NCI-H446 treated with DMSO at 0.1 percent for 48 hours (cell line): ENCODE data around the gene NLRP6.
A peak's percentile ranks its signal among the peaks of the same experiment; 100 is the strongest.
"Not testable (repeated sequence)": the region's sequence is repeated elsewhere in the genome, so short reads cannot be mapped to it uniquely, and the experiment has no call there.

ENCODE experiments used
- DNase-seq: peaks from one replicate; lab custom pipeline; 2025; lab: John Stamatoyannopoulos, UW

The NLRP6 gene

GRCh38 chr11:278001-278951 lies at the start of gene NLRP6:
TSS of gene NLRP6 (plus strand) at chr11:278407. CDS start at chr11:278570, 163 bp downstream.
- DNase-seq, result no peak

GRCh38 chr11:230431-230830 lies 47.8 kb upstream of the NLRP6 start:
- no peak for DNase-seq

- DNase-seq, result no peak
These were observed 45.2 kb upstream of the NLRP6 start for GRCh38 chr11:232783-233565.

GRCh38 chr11:235180-235579 lies 43.0 kb upstream of the NLRP6 start:
- DNase-seq, result no peak

- no peak for DNase-seq
These were observed 42.6 kb upstream of the NLRP6 start for GRCh38 chr11:235609-235996.

- peak; percentile 62 for DNase-seq
These were observed 42.0 kb upstream of the NLRP6 start, which contains the start of gene SIRT3 for GRCh38 chr11:235997-236773. TSS of gene SIRT3 (minus strand) at chr11:236342. CDS start at chr11:236328, 14 bp downstream.

GRCh38 chr11:236774-237767 lies 41.1 kb upstream of the NLRP6 start, which contains the start of gene PSMD13:
TSS of gene PSMD13 (plus strand) at chr11:236976. CDS start at chr11:237050, 74 bp downstream.
- peak; percentile 73 for DNase-seq

- not testable (repeated sequence) for DNase-seq
These were observed 39.9 kb upstream of the NLRP6 start for GRCh38 chr11:238346-238745.

GRCh38 chr11:240315-240714 lies 37.9 kb upstream of the NLRP6 start:
- no peak for DNase-seq

- DNase-seq, result no peak
These were observed 36.6 kb upstream of the NLRP6 start for GRCh38 chr11:241634-242033.

GRCh38 chr11:244376-244775 lies 33.8 kb upstream of the NLRP6 start:
- DNase-seq, result no peak

- no peak for DNase-seq
These were observed 29.1 kb upstream of the NLRP6 start for GRCh38 chr11:249062-249461.

- DNase-seq, result no peak
These were observed 27.9 kb upstream of the NLRP6 start for GRCh38 chr11:250274-250673.

GRCh38 chr11:250740-251299 lies 27.4 kb upstream of the NLRP6 start:
- no peak for DNase-seq

GRCh38 chr11:251550-251949 lies 26.7 kb upstream of the NLRP6 start:
- no peak for DNase-seq

GRCh38 chr11:252666-253065 lies 25.5 kb upstream of the NLRP6 start:
- no peak for DNase-seq

GRCh38 chr11:253160-253885 lies 24.9 kb upstream of the NLRP6 start:
- DNase-seq, result no peak

- DNase-seq, result no peak
These were observed 24.3 kb upstream of the NLRP6 start for GRCh38 chr11:253886-254270.

- DNase-seq, result no peak
These were observed 23.0 kb upstream of the NLRP6 start for GRCh38 chr11:255176-255575.

- no peak for DNase-seq
These were observed 22.4 kb upstream of the NLRP6 start for GRCh38 chr11:255816-256215.
